Tibial artery (tissue), 4 donors: Measurements from ENCODE around the gene MT1E.

Experiments used
- DNase-seq, 2 donors: peaks; one replicate each; pipeline ENCODE4 v3.0.0-alpha.2; 2019
- H3K27ac ChIP-seq, 2 donors: fragments of 200-600 bp; sonication (generic) in 1 of 2; 1 replicate in 1 of 2; 2 replicates in 1 of 2; pipeline ENCODE4 v1.5.1; 2018 to 2019; ENCODE audit warnings: mild to moderate bottlenecking in 1 of 2
- H3K27me3 ChIP-seq, 2 donors: fragments of 200-600 bp; sonication (generic) in 1 of 2; one replicate each; pipeline versions ENCODE4 v1.5.1 to v1.6.0; 2016 to 2019
- H3K36me3 ChIP-seq, 3 donors: fragments of 200-600 bp; sonication (generic) in 2 of 3; one replicate each; pipeline ENCODE4 v1.5.1; 2016 to 2019; ENCODE audit warnings: mild to moderate bottlenecking in 2 of 3
- H3K4me1 ChIP-seq, 4 donors: fragments of 200-600 bp; sonication (generic) in 2 of 4; 1 replicate in 3 of 4; 2 replicates in 1 of 4; pipeline ENCODE4 v1.5.1; 2016 to 2019
- H3K4me3 ChIP-seq, 2 donors: fragments of 200-600 bp; sonication (generic) in 1 of 2; 1 replicate in 1 of 2; 2 replicates in 1 of 2; pipeline ENCODE4 v1.5.1; 2018 to 2019; ENCODE audit warnings: mild to moderate bottlenecking in 2 of 2
- H3K9me3 ChIP-seq, 3 donors: fragments of 200-600 bp; sonication (generic) in 1 of 3; one replicate each; pipeline ENCODE4 v1.5.1; 2016 to 2019
- CTCF ChIP-seq, 2 experiments: fragments of 200-600 bp in 1 of 2; fragments of 450-650 bp in 1 of 2; IDR thresholded peaks; one replicate each; pipeline ENCODE4 v1.5.1; 2017 to 2019; ENCODE audit warnings: antibody characterized with exemption in 2 of 2, mild to moderate bottlenecking in 1 of 2, moderate library complexity in 1 of 2
- intact Hi-C: fragments of 100-400 bp; cut with DNase I; formaldehyde crosslinking; loops from one replicate; pipeline ENCODE4 v1.15.0; 2023; ENCODE audit warnings: low total_unique reads

The MT1E gene

GRCh38 chr16:56645311-56645710 is 19.7 kb downstream of the MT1E start:
- TF ChIP-seq CTCF (IDR thresholded peaks at IDR 0.05), result no peak
- Histone ChIP-seq H3K9me3 (no peaks in the 10 kb centered on the region), H3K36me3 (no peaks in the 10 kb centered on the region), H3K4me3 (no peak overlapping the region), H3K27me3 (peaks cover 0 to 21% of the 10 kb centered on the region in 2 donors), H3K27ac (no peak overlapping the region), H3K4me1 (peaks cover 0 to 13% (median 9%) of the 10 kb centered on the region in 4 donors)
- intact Hi-C loops, result no loop called here
- DNase-seq, result no peak

DNA sequence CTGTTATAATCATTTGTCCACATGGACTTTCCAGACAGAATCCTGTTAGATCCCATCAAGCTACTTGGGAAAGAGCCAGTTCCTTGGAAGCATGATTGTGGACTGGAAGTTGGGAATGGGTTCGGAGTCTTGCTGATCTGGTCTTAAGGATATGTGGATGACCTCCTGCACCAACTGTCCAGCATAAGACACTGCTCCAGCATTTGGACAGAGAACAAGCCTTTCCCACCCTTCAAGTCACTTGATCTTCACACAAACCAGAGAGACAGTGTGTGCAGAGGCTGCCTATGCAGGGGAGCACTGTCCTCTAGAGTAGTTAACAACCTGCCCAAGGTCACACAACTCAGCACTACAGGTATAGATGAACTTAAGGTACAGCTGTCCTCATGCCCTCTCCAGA is 20.3 kb downstream of the MT1E start:
- Histone ChIP-seq H3K27ac (no peak overlapping the region), H3K27me3 (peaks cover 0 to 21% of the 10 kb centered on the region in 2 donors), H3K4me3 (no peak overlapping the region), H3K4me1 (peaks cover 0 to 13% (median 9%) of the 10 kb centered on the region in 4 donors), H3K9me3 (no peaks in the 10 kb centered on the region), H3K36me3 (no peaks in the 10 kb centered on the region)
- intact Hi-C loops, result no loop called here
- no peak for TF ChIP-seq CTCF (IDR thresholded peaks at IDR 0.05)
- DNase-seq, result no peak

DNA sequence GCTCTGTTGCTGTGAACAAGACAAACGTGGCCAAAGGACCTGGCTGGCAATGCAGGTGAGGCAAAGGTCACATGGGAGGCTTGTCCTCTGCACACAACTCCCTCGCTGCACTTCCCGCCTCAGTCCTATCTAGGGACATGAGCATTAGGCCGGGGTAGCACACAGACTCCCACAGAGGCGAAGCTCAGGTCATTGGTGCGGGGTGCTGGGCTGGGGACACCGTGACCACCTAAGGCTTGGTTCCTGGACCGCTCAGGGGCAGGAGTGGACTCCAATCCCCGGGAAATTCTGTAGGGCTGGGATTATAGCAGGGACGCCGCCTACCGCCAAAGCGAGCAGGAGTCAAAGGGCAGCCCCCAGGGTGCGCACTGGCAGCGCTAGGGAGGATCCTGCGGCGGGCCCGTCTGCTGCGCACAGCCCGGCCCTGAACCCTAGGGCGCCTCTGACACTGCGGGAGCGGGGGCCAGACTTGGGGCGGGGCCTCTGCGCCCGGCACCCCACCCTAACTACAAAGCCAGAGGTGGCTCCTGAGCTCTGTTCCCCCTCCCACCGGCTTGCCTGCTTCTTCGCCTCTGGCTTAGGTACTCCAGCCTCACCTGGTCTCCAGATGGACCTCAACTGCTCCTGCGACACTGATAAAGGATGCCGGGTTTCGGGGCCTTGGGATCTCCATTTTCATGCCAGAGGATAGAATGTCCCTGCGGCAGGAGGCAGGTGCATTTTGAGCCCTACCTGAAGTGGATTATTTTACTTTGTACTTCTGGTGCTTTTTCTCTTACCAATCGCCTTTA is 22.3 kb downstream of the MT1E start:
- peaks cover 0 to 21% of the 10 kb centered on the region in 2 donors for H3K27me3 ChIP-seq
- TF ChIP-seq CTCF (IDR thresholded peaks at IDR 0.05), result no peak
- DNase-seq, result no peak
- H3K27ac ChIP-seq, result no peak overlapping the region
- intact Hi-C loops, result no loop called here
- H3K4me3 ChIP-seq, result no peak overlapping the region
- H3K4me1 ChIP-seq, result peaks cover 0 to 13% (median 8%) of the 10 kb centered on the region in 4 donors
- H3K36me3 ChIP-seq, result no peaks in the 10 kb centered on the region
- no peaks in the 10 kb centered on the region for H3K9me3 ChIP-seq

DNA sequence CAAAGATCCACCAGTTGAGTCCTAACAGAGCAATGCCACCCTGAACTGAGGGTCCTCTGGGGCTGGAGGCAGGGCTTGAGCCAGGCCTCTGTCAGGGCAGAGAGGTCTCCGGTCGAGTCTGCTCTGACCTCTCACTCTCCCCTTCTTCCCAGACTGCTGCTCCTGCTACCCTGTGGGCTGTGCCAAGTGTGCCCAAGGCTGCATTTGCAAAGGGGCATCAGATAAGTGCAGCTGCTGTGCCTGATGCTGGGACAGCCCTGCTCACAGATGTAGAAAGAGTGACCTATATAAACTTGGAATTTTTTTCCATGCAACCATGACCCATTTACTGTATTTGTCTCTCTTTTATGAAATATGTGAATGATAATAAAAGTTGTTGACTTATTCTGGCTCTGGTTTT is 23.7 kb downstream of the MT1E start:
- H3K27me3 ChIP-seq, result peaks cover 0 to 21% of the 10 kb centered on the region in 2 donors

GRCh38 chr16:56649820-56650219 is 24.2 kb downstream of the MT1E start:
- Histone ChIP-seq H3K9me3 (no peaks in the 10 kb centered on the region), H3K4me1 (no peaks in the 10 kb centered on the region), H3K36me3 (no peaks in the 10 kb centered on the region), H3K4me3 (no peak overlapping the region), H3K27ac (no peak overlapping the region), H3K27me3 (peaks cover 0 to 21% of the 10 kb centered on the region in 2 donors)
- DNase-seq, result no peak
- intact Hi-C loops, result no loop called here
- TF ChIP-seq CTCF (IDR thresholded peaks at IDR 0.05), result no peak

More for the DNA sequence above, 23.7 kb downstream of the MT1E start:
- Histone ChIP-seq H3K36me3 (no peaks in the 10 kb centered on the region), H3K9me3 (no peaks in the 10 kb centered on the region), H3K27ac (no peak overlapping the region), H3K4me3 (no peak overlapping the region), H3K4me1 (no peaks in the 10 kb centered on the region)
- no peak for TF ChIP-seq CTCF (IDR thresholded peaks at IDR 0.05)
- intact Hi-C loops, result no loop called here
- DNase-seq, result no peak
